Panc1 (cell line): ENCODE measurements around the gene TUFM.

ENCODE experiments used
- POLR2AphosphoS5 ChIP-seq: IDR thresholded peaks from 2 replicates; pipeline ENCODE4 v1.6.1; 2012; ENCODE audit warnings: mild to moderate bottlenecking, low read depth, low read length, moderate library complexity
- SIN3A ChIP-seq: IDR thresholded peaks from 2 replicates; pipeline ENCODE4 v1.6.1; 2012; ENCODE audit warnings: low read depth, mild to moderate bottlenecking, low read length, moderate library complexity, borderline replicate concordance; ENCODE audit not compliant: insufficient read depth
- TCF7L2 ChIP-seq: IDR thresholded peaks from 2 replicates; pipeline ENCODE4 v1.6.1; 2011; ENCODE audit warnings: mild to moderate bottlenecking, low read depth, low read length, inconsistent platforms
- TF ChIP-seq, protein P1 (sequence below), 2 experiments: IDR thresholded peaks; 2 replicates each; pipeline ENCODE4 v1.6.1; 2011 to 2012; ENCODE audit warnings: low read depth in 2 of 2, control low read depth in 1 of 2, low read length in 1 of 2, mild to moderate bottlenecking in 1 of 2, moderate library complexity in 1 of 2; ENCODE audit not compliant: insufficient read depth in 1 of 2
- TF ChIP-seq, protein P2 (sequence below): fragments of 450-650 bp; IDR thresholded peaks from 2 replicates; pipeline ENCODE4 v1.5.1; 2017; ENCODE audit warnings: mild to moderate bottlenecking

GRCh38 chr16:28883221-28883996 is 37.3 kb upstream of the TUFM start:
- TF ChIP-seq POLR2AphosphoS5 (no peak), SIN3A (no peak), TCF7L2 (no peak)
- TF ChIP-seq, protein P1, sequence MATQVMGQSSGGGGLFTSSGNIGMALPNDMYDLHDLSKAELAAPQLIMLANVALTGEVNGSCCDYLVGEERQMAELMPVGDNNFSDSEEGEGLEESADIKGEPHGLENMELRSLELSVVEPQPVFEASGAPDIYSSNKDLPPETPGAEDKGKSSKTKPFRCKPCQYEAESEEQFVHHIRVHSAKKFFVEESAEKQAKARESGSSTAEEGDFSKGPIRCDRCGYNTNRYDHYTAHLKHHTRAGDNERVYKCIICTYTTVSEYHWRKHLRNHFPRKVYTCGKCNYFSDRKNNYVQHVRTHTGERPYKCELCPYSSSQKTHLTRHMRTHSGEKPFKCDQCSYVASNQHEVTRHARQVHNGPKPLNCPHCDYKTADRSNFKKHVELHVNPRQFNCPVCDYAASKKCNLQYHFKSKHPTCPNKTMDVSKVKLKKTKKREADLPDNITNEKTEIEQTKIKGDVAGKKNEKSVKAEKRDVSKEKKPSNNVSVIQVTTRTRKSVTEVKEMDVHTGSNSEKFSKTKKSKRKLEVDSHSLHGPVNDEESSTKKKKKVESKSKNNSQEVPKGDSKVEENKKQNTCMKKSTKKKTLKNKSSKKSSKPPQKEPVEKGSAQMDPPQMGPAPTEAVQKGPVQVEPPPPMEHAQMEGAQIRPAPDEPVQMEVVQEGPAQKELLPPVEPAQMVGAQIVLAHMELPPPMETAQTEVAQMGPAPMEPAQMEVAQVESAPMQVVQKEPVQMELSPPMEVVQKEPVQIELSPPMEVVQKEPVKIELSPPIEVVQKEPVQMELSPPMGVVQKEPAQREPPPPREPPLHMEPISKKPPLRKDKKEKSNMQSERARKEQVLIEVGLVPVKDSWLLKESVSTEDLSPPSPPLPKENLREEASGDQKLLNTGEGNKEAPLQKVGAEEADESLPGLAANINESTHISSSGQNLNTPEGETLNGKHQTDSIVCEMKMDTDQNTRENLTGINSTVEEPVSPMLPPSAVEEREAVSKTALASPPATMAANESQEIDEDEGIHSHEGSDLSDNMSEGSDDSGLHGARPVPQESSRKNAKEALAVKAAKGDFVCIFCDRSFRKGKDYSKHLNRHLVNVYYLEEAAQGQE (IDR thresholded peaks at IDR 0.05; ENCODE audit: insufficient read depth in 1 of 2, low read depth in 2 of 2, low read length in 1 of 2) = no peak
- TF ChIP-seq, protein P2, sequence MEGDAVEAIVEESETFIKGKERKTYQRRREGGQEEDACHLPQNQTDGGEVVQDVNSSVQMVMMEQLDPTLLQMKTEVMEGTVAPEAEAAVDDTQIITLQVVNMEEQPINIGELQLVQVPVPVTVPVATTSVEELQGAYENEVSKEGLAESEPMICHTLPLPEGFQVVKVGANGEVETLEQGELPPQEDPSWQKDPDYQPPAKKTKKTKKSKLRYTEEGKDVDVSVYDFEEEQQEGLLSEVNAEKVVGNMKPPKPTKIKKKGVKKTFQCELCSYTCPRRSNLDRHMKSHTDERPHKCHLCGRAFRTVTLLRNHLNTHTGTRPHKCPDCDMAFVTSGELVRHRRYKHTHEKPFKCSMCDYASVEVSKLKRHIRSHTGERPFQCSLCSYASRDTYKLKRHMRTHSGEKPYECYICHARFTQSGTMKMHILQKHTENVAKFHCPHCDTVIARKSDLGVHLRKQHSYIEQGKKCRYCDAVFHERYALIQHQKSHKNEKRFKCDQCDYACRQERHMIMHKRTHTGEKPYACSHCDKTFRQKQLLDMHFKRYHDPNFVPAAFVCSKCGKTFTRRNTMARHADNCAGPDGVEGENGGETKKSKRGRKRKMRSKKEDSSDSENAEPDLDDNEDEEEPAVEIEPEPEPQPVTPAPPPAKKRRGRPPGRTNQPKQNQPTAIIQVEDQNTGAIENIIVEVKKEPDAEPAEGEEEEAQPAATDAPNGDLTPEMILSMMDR = no peak
